H1 (cell line): ENCODE data around the gene SV2B. TPM values are rescaled to one million over a fixed set of nuclear protein-coding genes. Genes with fewer than 3 reads are reported as not detected.

Source experiments
- CTCF ChIA-PET: fragments of 300-600 bp; sonication (Branson Sonifier 250); formaldehyde crosslinking; loops from one replicate; lab custom pipeline; 2021; ENCODE audit not compliant: partially characterized antibody; lab: Charles Lee
- POLR2A ChIA-PET: fragments of 300-600 bp; sonication (Branson Sonifier 250); formaldehyde crosslinking; loops from one replicate; lab custom pipeline; 2021; ENCODE audit warnings: inconsistent platforms; ENCODE audit not compliant: partially characterized antibody; lab: Charles Lee
- DNase-seq, 2 experiments: peaks; one replicate each; pipeline versions ENCODE4 v3.0.0 to v3.0.0-alpha.2; 2010 to 2022; ENCODE audit warnings: low spot score in 2 of 2, low read depth in 1 of 2, mixed read lengths in 1 of 2
- FAIRE-seq: peaks from 2 replicates; lab custom pipeline; 2011; peaks lifted over from hg19 to GRCh38; lab: Jason Lieb, UNC
- H2AFZ ChIP-seq: 2 replicates; pipeline ENCODE4 v1.8.1; 2012; ENCODE audit warnings: low read length, inconsistent platforms
- H2AK5ac ChIP-seq: 2 replicates; pipeline ENCODE4 v1.6.1; 2013; ENCODE audit warnings: low read depth, low read length
- H2BK120ac ChIP-seq: replicated peaks from 2 replicates; pipeline ENCODE3; 2013; ENCODE audit warnings: low read depth, low read length, inconsistent platforms
- H2BK12ac ChIP-seq: 2 replicates; pipeline ENCODE4 v1.6.1; 2013; ENCODE audit warnings: low read depth, low read length
- H2BK15ac ChIP-seq: 2 replicates; pipeline ENCODE4 v1.6.1; 2013; ENCODE audit warnings: low read length
- H2BK20ac ChIP-seq: 2 replicates; pipeline ENCODE4 v1.6.1; 2013; ENCODE audit warnings: low read length
- H2BK5ac ChIP-seq: 2 replicates; pipeline ENCODE4 v1.6.1; 2013; ENCODE audit warnings: low read depth, low read length
- H3K14ac ChIP-seq: 2 replicates; pipeline ENCODE4 v1.6.1; 2013; ENCODE audit warnings: inconsistent platforms; ENCODE audit not compliant: insufficient read length
- H3K18ac ChIP-seq: 2 replicates; pipeline ENCODE4 v1.6.1; 2013; ENCODE audit warnings: low read length; ENCODE audit errors: extremely low read depth
- H3K23ac ChIP-seq: 2 replicates; pipeline ENCODE4 v1.6.1; 2013; ENCODE audit warnings: inconsistent platforms; ENCODE audit not compliant: insufficient read length
- H3K23me2 ChIP-seq: 2 replicates; pipeline ENCODE4 v1.6.1; 2013; ENCODE audit warnings: low read depth, low read length
- H3K27ac ChIP-seq: 2 replicates; pipeline ENCODE4 v1.6.1; 2011; ENCODE audit warnings: low read depth, low read length, inconsistent platforms
- H3K27me3 ChIP-seq, 4 experiments: replicated peaks in 1 of 4; 1 replicate in 1 of 4; 2 replicates in 3 of 4; pipeline versions ENCODE4 v1.6.1 to v1.8.1; 2011 to 2013; ENCODE audit warnings: low read length in 3 of 4, mild to moderate bottlenecking in 3 of 4, inconsistent platforms in 2 of 4, mixed read lengths in 2 of 4, moderate library complexity in 1 of 4; ENCODE audit not compliant: control insufficient read depth in 3 of 4, insufficient read depth in 3 of 4; ENCODE audit errors: extremely low read depth in 1 of 4
- H3K36me3 ChIP-seq, 4 experiments: 2 replicates each; pipeline versions ENCODE4 v1.6.1 to v1.8.1; 2011 to 2013; ENCODE audit warnings: mild to moderate bottlenecking in 4 of 4, low read length in 3 of 4, moderate library complexity in 2 of 4, control low read depth in 1 of 4, inconsistent platforms in 1 of 4; ENCODE audit not compliant: insufficient read depth in 4 of 4, control insufficient read depth in 2 of 4
- H3K4ac ChIP-seq: replicated peaks from 2 replicates; pipeline ENCODE3; 2013; ENCODE audit warnings: low read length, low read depth, mixed read lengths, inconsistent platforms; ENCODE audit not compliant: insufficient read length
- H3K4me1 ChIP-seq, 4 experiments: replicated peaks in 1 of 4; 1 replicate in 1 of 4; 2 replicates in 3 of 4; pipeline versions ENCODE4 v1.6.1 to v1.8.1; 2011 to 2013; ENCODE audit warnings: low read length in 3 of 4, inconsistent platforms in 2 of 4, mixed read lengths in 1 of 4; ENCODE audit not compliant: insufficient read depth in 4 of 4, control insufficient read depth in 3 of 4
- H3K4me2 ChIP-seq, 2 experiments: 2 replicates each; pipeline versions ENCODE4 v1.6.1 to v1.8.1; 2011 to 2013; ENCODE audit warnings: low read depth in 2 of 2, low read length in 2 of 2, control low read depth in 1 of 2, inconsistent platforms in 1 of 2, mild to moderate bottlenecking in 1 of 2; ENCODE audit not compliant: insufficient read depth in 1 of 2
- H3K4me3 ChIP-seq, 4 experiments: fragments of 200-600, 300-600 bp in 1 of 4; sonication (generic), shearing (Covaris generic), sonication (Bioruptor Twin) in 1 of 4; 2 replicates each; pipeline versions ENCODE4 v1.5.1 to v1.8.1; 2011 to 2016; ENCODE audit warnings: low read length in 4 of 4, low read depth in 3 of 4, control low read depth in 2 of 4, inconsistent platforms in 2 of 4, mild to moderate bottlenecking in 2 of 4, mixed read lengths in 1 of 4, moderate library complexity in 1 of 4; ENCODE audit not compliant: insufficient read depth in 2 of 4; ENCODE audit errors: extremely low read depth in 1 of 4
- H3K56ac ChIP-seq: replicated peaks from 2 replicates; pipeline ENCODE3; 2013; ENCODE audit warnings: low read depth, mild to moderate bottlenecking, mixed read lengths, low read length, inconsistent platforms; ENCODE audit not compliant: insufficient read length
- H3K79me1 ChIP-seq: 2 replicates; pipeline ENCODE4 v1.6.1; 2013; ENCODE audit warnings: low read depth, low read length, control low read depth
- H3K79me2 ChIP-seq, 2 experiments: 2 replicates each; pipeline versions ENCODE4 v1.6.1 to v1.8.1; 2012 to 2013; ENCODE audit warnings: low read length in 2 of 2, mild to moderate bottlenecking in 2 of 2, inconsistent platforms in 1 of 2; ENCODE audit not compliant: insufficient read depth in 2 of 2, control insufficient read depth in 1 of 2
- H3K9ac ChIP-seq, 4 experiments: replicated peaks in 1 of 4; 1 replicate in 1 of 4; 2 replicates in 3 of 4; pipeline versions ENCODE4 v1.6.1 to v1.8.1; 2011 to 2013; ENCODE audit warnings: low read depth in 3 of 4, low read length in 3 of 4, control low read depth in 2 of 4, mild to moderate bottlenecking in 2 of 4, moderate library complexity in 2 of 4, inconsistent platforms in 1 of 4; ENCODE audit errors: extremely low read depth in 1 of 4
- H3K9me3 ChIP-seq, 2 experiments: 2 replicates each; pipeline versions ENCODE4 v1.6.1 to v1.8.1; 2012 to 2013; ENCODE audit warnings: mild to moderate bottlenecking in 2 of 2, moderate library complexity in 2 of 2, control low read depth in 1 of 2, inconsistent platforms in 1 of 2, low read depth in 1 of 2, low read length in 1 of 2, mixed read lengths in 1 of 2; ENCODE audit not compliant: insufficient read depth in 2 of 2
- H4K20me1 ChIP-seq, 2 experiments: replicated peaks in 1 of 2; 2 replicates each; pipeline versions ENCODE3 to v1.8.1; 2011 to 2013; ENCODE audit warnings: inconsistent platforms in 2 of 2, low read length in 2 of 2, mild to moderate bottlenecking in 1 of 2; ENCODE audit not compliant: insufficient read depth in 2 of 2, control insufficient read depth in 1 of 2
- H4K5ac ChIP-seq: 2 replicates; pipeline ENCODE4 v1.6.1; 2013; ENCODE audit warnings: low read length, low read depth, mixed read lengths, inconsistent platforms; ENCODE audit not compliant: insufficient read length
- H4K8ac ChIP-seq: 2 replicates; pipeline ENCODE4 v1.8.0; 2013; ENCODE audit warnings: mild to moderate bottlenecking, moderate library complexity, low read length, inconsistent platforms; ENCODE audit not compliant: insufficient read depth; ENCODE audit errors: extremely low read depth
- H4K91ac ChIP-seq: replicated peaks from 2 replicates; pipeline ENCODE3; 2013; ENCODE audit warnings: low read length, mixed read lengths, inconsistent platforms; ENCODE audit not compliant: insufficient read length
- CEBPB ChIP-seq: IDR thresholded peaks from 2 replicates; pipeline ENCODE4 v1.6.1; 2012; ENCODE audit warnings: low read depth, low read length
- CHD1 ChIP-seq: IDR thresholded peaks from 2 replicates; pipeline ENCODE4 v1.6.1; 2012; ENCODE audit warnings: low read depth, low read length, improper control_type of control experiment
- RFX5 ChIP-seq: IDR thresholded peaks from 2 replicates; pipeline ENCODE4 v1.6.1; 2011; ENCODE audit warnings: low read depth, low read length, improper control_type of control experiment, borderline replicate concordance
- SP4 ChIP-seq: IDR thresholded peaks from 2 replicates; pipeline ENCODE4 v1.6.1; 2012; ENCODE audit warnings: low read length, inconsistent platforms
- SRF ChIP-seq: IDR thresholded peaks from 2 replicates; pipeline ENCODE4 v1.6.1; 2011; ENCODE audit warnings: mild to moderate bottlenecking, low read depth, low read length, moderate library complexity
- TAF1 ChIP-seq: IDR thresholded peaks from 2 replicates; pipeline ENCODE4 v1.6.1; 2011; ENCODE audit warnings: mild to moderate bottlenecking, low read depth, low read length
- WGBS, 2 experiments: shearing (Covaris generic) in 1 of 2; methylation state at CpG; one replicate each; pipeline versions ENCODE4 v1.1.6 to v1.1.7; 2013 to 2015; ENCODE audit warnings: low lambda C conversion rate in 2 of 2, mixed read lengths in 2 of 2, inconsistent platforms in 1 of 2, low coverage in 1 of 2, missing lambda C conversion rate in 1 of 2; ENCODE audit not compliant: insufficient replicate concordance in 2 of 2, insufficient coverage in 1 of 2, insufficient read length in 1 of 2; ENCODE audit errors: extremely low coverage in 1 of 2, missing lambda C conversion rate in 1 of 2; 5-methylcytosine and 5-hydroxymethylcytosine counted together
- polyA plus RNA-seq, 7 experiments: library from polyadenylated mRNA; depleted of rRNA in 3 of 7; stranded (reverse) in 5 of 7; unstranded in 2 of 7; fragments of >200 nt in 5 of 7; fragments of 200-250 nt in 2 of 7; gene quantifications; 1 replicate in 5 of 7; 2 replicates in 1 of 7; 4 replicates in 1 of 7; pipeline versions ENCODE4 v1.2.1 to v1.2.3, GENCODE V29; 2011 to 2013; ENCODE audit warnings: missing spikeins in 2 of 7, mixed read lengths in 2 of 7
- total RNA-seq: library from RNA; stranded (reverse); fragmentation: NEBNext Ultra II Directional; extraction: Animal tissue kit (Norgen Biotek cat#: 25700); gene quantifications from 2 replicates; pipeline ENCODE4 v1.2.1, GENCODE V29; 2021

Gene SV2B
- total and polyA plus RNA-seq, 2 of the 8 experiments (the other 6 are each of a cell fraction or from before 2014, with no cell fraction given): 0.09 to 0.20 TPM

DNA sequence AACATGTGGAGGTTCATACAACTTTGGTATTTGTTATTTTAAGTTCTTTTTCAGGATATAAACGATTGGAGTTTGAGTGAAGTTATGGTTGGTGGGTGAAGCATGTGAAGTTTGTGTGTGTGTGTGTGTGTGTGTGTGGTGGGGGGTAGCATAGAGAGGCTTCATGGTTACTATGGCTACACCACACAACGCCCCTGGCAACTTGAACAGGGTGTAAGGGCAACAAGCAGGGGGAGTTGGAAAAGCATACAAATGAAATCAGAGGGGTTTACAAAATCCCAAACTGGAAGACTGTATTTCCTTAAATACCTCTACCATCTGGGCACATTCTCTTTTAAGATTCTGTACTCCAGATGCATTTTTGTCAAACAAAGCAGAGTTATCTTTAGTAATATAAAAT lies 207.5 kb downstream of the SV2B start:
- WGBS, 2 experiments: 86 to 100% methylated on average over 1 to 2 of the region's 2 CpGs
- no peak overlapping the region for H3K23ac ChIP-seq
- no peak for FAIRE-seq
- no peak for TF ChIP-seq SRF
- TF ChIP-seq RFX5: no peak
- no peak for TF ChIP-seq SP4
- no peak for TF ChIP-seq TAF1
- no peak for TF ChIP-seq CEBPB
- TF ChIP-seq CHD1: no peak
- TF ChIP-seq, all 59 proteins: peak for 0
- ChIA-PET CTCF (interaction anchor here (0.9 kb wide), 1 partner anchor 547 kb away, joined by 3 read pairs; no protein-coding TSS in a partner anchor), POLR2A (no interaction called here)
- H4K5ac ChIP-seq: no peak overlapping the region
- H2BK15ac ChIP-seq: no peak overlapping the region
- H4K91ac ChIP-seq: no peak overlapping the region
- H3K56ac ChIP-seq: no peak overlapping the region
- no peak overlapping the region for H3K4me3 ChIP-seq
- H2BK5ac ChIP-seq: no peak overlapping the region
- H2AK5ac ChIP-seq: no peak overlapping the region
- no peak for DNase-seq
- H3K4ac ChIP-seq: no peak overlapping the region
- H3K9me3 ChIP-seq: no peaks in the 10 kb centered on the region
- H2AFZ ChIP-seq: no peak overlapping the region
- no peak overlapping the region for H2BK12ac ChIP-seq
- H2BK120ac ChIP-seq: no peak overlapping the region
- H3K23me2 ChIP-seq: no peaks in the 10 kb centered on the region
- H2BK20ac ChIP-seq: no peak overlapping the region
- no peaks in the 10 kb centered on the region for H3K79me1 ChIP-seq
- no peaks in the 10 kb centered on the region for H3K79me2 ChIP-seq
- H3K27ac ChIP-seq: no peak overlapping the region
- H3K36me3 ChIP-seq: no peaks in the 10 kb centered on the region
- H3K4me1 ChIP-seq: no peaks in the 10 kb centered on the region
- peaks cover 0 to 3% (median 2%) of the 10 kb centered on the region in 4 experiments; a peak in 3 of 7 replicates for H3K27me3 ChIP-seq
- H3K9ac ChIP-seq: no peak overlapping the region
- no peak overlapping the region for H3K4me2 ChIP-seq
- H3K18ac ChIP-seq: no peak overlapping the region
- H4K20me1 ChIP-seq: no peaks in the 10 kb centered on the region
- H4K8ac ChIP-seq: no peak overlapping the region
- no peak overlapping the region for H3K14ac ChIP-seq
